GM12891 (cell line): Measurements from ENCODE around the gene NPL.
A peak's percentile ranks its signal among the peaks of the same experiment; 100 is the strongest.

Source experiments
- DNase-seq: peaks from one replicate; pipeline ENCODE4 v3.0.0; 2011; ENCODE audit warnings: low spot score; ENCODE audit not compliant: insufficient read length
- FAIRE-seq: peaks from 2 replicates; lab custom pipeline; 2011; peaks lifted over from hg19 to GRCh38; lab: Jason Lieb, UNC
- PAX5 ChIP-seq: IDR thresholded peaks from 2 replicates; pipeline ENCODE4 v1.6.1; 2011; ENCODE audit warnings: low read length, moderate library complexity, mild to moderate bottlenecking; ENCODE audit not compliant: insufficient read depth, severe bottlenecking
- POLR2A ChIP-seq: IDR thresholded peaks from 2 replicates; pipeline ENCODE4 v1.6.1; 2011; ENCODE audit warnings: low read depth, low read length, control low read depth
- POLR2AphosphoS5 ChIP-seq: IDR thresholded peaks from 2 replicates; pipeline ENCODE4 v1.6.1; 2011; ENCODE audit warnings: low read depth, low read length, control low read depth
- POU2F2 ChIP-seq: IDR thresholded peaks from 2 replicates; pipeline ENCODE4 v1.6.1; 2011; ENCODE audit warnings: low read depth, mild to moderate bottlenecking, control low read depth, low read length, moderate library complexity
- SPI1 ChIP-seq: IDR thresholded peaks from 2 replicates; pipeline ENCODE4 v1.6.1; 2011; ENCODE audit warnings: low read depth, low read length, control low read depth
- TAF1 ChIP-seq: IDR thresholded peaks from 2 replicates; pipeline ENCODE4 v1.6.1; 2011; ENCODE audit warnings: low read depth, low read length, control low read depth

Gene NPL

DNA sequence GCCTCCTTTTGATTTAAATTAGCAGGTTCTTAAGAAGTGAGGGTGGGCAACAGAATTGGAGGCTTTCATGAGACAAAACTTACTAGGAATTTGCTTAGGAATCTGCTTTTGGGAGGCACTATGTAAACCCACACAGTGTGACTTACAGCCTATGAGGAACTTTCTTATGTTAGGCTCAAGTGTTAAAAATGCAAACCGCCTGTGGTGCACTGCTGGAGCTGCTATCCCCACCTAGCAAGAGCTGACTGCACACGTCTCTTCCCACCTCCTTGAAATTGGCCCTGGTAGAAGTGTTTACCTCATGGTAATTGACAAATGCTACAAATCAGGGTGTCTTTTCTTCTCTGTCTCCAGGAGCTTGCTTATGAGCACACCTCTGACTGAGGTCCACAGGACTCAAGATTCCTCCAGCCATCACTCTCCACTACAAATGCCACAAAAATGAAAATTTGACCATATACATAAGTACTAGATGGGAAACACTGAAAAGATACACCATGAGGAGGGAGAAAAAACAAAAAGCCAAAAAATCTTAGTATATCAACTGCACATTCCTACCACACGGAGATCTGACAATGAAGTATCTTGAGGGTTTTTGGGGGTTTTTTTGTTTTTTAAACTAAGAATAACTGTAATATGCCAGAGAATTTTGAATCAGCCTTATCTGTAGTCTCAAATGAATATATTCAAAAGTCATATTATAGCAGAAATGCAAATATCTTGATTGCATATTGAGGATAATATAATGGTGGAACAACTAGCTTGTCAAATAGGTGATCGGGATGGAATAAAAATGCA is 18.2 kb upstream of the NPL start:
- TF ChIP-seq SPI1: no peak
- TF ChIP-seq TAF1: no peak
- no peak for TF ChIP-seq POU2F2
- no peak for TF ChIP-seq POLR2AphosphoS5
- no peak for TF ChIP-seq POLR2A
- no peak for TF ChIP-seq PAX5
- FAIRE-seq (no peak), DNase-seq (no peak)

DNA sequence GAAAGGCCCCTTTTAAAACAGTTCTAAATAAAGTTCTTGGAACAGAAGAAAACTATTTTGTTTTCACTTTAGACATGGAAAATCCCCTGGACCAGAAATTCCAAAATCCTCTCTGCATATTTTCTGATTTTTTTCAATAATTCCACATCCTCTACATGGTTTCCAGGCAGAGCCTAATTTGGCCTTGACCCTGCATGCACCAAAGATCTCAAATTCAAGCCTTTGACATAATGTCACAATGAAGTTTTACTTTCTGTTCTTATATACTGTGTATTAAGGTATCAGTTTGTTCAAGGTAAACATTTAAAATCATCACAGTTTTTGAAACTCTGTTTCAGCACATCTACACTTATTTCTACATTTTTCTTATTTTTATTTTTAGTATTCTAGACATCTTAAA is 12.2 kb upstream of the NPL start:
- peak; percentile 5 for FAIRE-seq
- no peak for TF ChIP-seq POLR2AphosphoS5
- no peak for TF ChIP-seq TAF1
- TF ChIP-seq PAX5: no peak
- TF ChIP-seq SPI1: no peak
- no peak for TF ChIP-seq POLR2A
- no peak for TF ChIP-seq POU2F2
- no peak for DNase-seq

DNA sequence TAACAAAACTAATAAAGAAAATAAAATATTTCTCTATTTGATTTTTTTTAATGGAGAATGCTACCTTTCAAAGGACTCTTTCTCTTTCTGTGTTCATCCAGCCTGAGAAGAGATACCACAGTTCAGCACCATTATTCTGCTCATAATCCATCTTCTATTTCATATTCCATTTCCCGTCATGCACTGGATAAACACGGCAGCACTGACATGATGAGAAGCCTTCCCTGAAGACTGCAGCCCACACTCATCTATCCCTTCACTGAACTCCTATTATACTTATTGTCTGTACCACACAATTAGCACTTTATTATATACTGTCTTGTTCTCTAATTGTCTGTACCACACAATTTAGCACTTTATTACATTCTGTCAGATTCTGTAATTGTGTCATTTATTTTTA is 10.7 kb upstream of the NPL start:
- TF ChIP-seq TAF1 (no peak), POU2F2 (no peak), SPI1 (no peak), POLR2AphosphoS5 (no peak), POLR2A (no peak), PAX5 (no peak)
- DNase-seq (no peak), FAIRE-seq (no peak)

DNA sequence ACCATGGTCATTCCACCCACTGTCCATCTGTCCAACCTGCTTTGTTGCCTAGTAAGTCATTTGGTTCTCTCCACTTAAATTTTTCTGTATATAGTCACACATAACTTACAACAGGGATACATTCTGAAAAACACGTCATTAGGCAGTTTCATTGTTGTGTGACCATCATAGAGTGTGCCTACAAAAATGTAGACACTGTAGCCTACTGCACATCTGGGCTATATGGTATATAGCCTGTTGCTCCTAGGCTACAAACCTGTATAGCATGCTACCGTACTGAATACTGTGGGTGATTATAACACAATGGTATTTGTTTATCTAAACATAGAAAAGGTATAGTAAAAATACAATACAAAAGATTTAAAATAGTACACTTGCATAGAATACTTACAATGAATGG is 10.0 kb upstream of the NPL start:
- FAIRE-seq (no peak), DNase-seq (no peak)
- no peak for TF ChIP-seq POU2F2
- no peak for TF ChIP-seq SPI1
- no peak for TF ChIP-seq TAF1
- TF ChIP-seq POLR2A: no peak
- no peak for TF ChIP-seq PAX5
- no peak for TF ChIP-seq POLR2AphosphoS5

DNA sequence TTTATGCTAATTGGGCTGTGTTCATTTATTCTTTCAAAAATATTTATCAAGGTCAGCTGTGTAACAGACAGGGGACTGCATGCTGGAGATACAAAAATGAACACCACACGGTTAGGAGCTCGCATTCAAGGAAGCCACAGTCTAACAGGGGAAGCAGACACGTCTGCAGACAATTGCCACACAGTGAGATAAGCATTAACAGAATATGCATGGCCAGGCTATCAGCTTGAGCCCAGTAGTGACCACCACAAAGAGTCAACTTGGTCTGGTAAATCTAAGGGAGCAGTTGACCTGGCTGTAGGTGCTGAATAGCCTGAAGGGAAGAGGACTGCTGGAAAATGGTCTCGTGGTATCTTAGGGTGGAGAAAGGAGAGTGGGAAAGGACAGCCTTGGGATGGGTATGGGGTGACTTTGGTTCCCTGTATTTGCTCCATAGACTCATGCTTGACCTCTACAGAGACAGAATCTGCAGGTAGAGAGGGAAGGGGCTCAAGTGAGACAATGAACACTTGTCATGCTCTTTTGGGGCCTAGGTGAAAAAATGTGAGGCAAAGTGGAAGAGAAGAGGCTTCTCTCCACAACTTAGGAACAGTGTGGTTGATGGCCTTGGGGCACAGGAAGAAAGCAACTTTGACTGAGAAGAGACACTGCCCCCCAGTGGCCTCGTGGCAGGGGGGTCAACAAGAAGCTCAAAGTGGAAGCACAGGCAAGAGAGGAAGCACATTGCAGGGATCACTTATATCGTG is 7.6 kb upstream of the NPL start:
- DNase-seq (peak; percentile 17), FAIRE-seq (peak; percentile 94)
- TF ChIP-seq POLR2A (no peak), SPI1 (peak; percentile 45)

DNA sequence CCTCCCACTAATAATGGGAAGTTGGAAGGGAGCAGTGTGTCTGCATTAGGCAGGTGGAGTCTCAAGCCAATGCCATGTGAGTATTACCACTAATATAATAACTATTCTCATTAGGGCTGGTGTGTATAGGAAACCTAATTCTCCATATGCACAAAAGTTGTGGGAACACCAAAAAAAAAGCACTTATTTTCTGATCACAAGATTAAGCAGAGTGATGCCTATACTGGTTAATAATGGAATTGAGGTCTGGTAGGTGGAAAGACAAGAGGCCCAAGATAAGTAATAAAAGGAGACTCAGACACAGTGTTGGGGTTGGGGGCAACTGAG is 7.0 kb upstream of the NPL start:
- no peak for DNase-seq

DNA sequence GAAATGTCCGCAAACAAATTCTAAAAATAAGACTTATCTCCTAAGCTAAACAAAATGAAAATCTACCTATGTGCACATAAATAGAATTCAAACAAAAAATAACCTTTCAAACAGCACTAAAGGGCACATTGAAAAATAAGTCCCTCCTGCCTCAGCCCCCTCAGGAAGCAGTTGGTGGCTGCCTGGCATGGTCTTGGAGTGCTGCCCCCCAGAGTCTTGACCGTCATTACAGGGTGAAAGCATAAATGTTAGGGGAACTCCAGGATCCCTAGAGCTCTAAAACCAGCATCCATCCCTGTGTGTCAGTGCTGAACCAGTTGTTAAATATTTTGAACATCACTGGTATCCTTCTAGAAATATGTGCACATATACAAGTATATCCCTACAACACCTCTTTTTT is 6.5 kb upstream of the NPL start:
- DNase-seq: no peak
- no peak for FAIRE-seq
- TF ChIP-seq POU2F2: no peak
- TF ChIP-seq POLR2AphosphoS5: no peak
- no peak for TF ChIP-seq SPI1
- no peak for TF ChIP-seq PAX5

More for the DNA sequence above, 7.0 kb upstream of the NPL start:
- TF ChIP-seq SPI1 (no peak), TAF1 (no peak), POLR2A (no peak), PAX5 (no peak), POU2F2 (no peak), POLR2AphosphoS5 (no peak)
- FAIRE-seq: no peak

DNA sequence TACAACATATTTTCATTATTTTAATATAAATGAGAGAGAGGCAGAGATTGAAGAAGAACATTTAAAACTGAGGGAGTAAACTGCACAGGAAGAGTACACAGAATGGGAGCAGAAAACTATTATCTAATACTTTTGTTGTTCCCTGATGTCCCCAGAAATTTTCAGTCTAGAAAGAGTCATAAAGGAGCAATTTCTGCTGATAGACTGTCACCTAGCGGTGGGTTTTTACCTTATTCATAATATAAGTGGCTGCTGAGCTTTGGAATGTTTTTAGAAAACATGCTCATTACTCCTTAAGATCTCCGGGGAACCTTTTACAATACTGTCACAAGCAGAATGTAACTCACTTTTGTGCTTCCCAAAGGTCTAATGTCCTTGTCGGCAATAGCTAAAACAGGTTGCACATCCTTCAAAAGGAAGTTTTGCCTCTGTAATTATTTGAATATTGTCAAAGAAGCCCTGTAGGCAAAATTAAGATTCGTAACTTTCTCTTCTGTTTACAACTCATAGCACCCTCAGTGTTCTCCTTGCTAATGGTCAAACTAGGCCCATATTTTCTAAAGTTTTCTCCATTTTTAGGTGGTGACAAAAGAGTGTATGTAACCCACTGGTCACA is 4.9 kb upstream of the NPL start:
- TF ChIP-seq POU2F2 (no peak), POLR2AphosphoS5 (no peak), POLR2A (no peak), SPI1 (no peak), TAF1 (no peak), PAX5 (no peak)
- no peak for DNase-seq
- no peak for FAIRE-seq

DNA sequence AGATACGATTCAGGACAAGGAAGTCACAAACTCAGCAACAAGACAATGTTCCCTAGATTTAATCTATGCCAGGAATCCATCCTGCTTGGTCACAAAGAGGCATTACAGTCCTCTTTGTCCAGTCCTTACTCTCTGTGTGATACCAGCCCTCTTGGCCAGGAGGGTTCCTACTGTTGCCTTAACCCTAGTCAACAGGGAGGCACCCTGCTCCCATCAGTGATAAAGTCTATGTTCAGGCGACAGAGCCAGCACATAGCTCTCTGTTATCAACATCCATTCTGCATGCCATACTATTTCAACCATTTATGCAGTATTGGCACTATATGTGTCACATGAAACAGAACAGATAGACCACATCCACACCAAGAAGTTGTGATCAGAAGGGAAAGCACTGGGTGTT is 4.4 kb upstream of the NPL start:
- FAIRE-seq (no peak), DNase-seq (no peak)
- no peak for TF ChIP-seq SPI1
- TF ChIP-seq POLR2AphosphoS5: no peak
- no peak for TF ChIP-seq POU2F2
